ENCODE measurements around the gene PATJ. TPM values are rescaled to one million over a fixed set of nuclear protein-coding genes. Genes with fewer than 3 reads are reported as not detected.

PATJ gene
- total RNA-seq, 1 donor from 2014 or later, result 5.0 TPM

- DNase-seq (ENCODE audit: extremely low read depth, low read depth, low spot score), result no peak
These were observed 234.3 kb downstream of the PATJ start for GRCh38 chr1:61976566-61976965.

- DNase-seq (ENCODE audit: extremely low read depth, low read depth, low spot score), result no peak
These were observed 236.5 kb downstream of the PATJ start for GRCh38 chr1:61978796-61979195.

DNA sequence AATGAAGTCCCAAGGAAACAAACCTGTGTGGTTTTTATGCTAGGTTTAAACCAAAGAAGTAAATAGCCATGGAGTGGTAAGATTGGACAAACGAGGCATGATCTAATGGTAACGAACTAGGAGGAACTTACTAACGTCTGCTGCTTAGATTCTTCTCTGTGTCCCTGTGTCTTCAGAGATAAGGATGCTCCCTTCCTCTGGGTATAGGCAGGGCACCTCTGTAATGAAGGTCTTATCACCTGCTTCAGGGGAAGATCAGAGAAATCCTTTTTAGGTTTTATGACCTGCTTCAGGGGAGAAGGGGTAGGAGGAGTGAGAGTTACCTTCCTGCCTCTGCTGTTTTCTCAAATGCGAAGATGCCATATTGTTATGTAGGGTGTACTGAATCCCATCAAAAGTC, 237.4 kb downstream of the PATJ start:
- DNase-seq (ENCODE audit: extremely low read depth, low read depth, low spot score), result no peak

DNA sequence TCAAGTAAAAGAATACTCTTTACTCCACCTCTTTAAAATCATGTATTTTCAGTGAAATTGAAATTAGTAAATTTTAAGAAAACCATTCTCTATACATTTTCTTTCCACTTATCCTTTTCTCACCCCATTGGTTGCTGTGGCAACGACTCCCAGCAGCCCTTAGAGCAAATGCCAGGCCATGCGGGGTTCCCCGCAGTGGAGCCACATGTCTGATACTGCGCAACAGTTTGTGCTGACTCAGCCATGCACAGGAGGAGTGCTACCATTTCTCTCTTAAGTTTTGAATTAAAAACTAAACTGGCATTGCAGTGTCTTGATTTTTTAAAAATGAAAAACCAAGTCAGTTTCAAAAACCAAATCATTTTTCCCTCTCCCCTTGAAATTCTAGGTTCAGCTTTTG, 238.3 kb downstream of the PATJ start:
- DNase-seq (ENCODE audit: extremely low read depth, low read depth, low spot score), result no peak

DNA sequence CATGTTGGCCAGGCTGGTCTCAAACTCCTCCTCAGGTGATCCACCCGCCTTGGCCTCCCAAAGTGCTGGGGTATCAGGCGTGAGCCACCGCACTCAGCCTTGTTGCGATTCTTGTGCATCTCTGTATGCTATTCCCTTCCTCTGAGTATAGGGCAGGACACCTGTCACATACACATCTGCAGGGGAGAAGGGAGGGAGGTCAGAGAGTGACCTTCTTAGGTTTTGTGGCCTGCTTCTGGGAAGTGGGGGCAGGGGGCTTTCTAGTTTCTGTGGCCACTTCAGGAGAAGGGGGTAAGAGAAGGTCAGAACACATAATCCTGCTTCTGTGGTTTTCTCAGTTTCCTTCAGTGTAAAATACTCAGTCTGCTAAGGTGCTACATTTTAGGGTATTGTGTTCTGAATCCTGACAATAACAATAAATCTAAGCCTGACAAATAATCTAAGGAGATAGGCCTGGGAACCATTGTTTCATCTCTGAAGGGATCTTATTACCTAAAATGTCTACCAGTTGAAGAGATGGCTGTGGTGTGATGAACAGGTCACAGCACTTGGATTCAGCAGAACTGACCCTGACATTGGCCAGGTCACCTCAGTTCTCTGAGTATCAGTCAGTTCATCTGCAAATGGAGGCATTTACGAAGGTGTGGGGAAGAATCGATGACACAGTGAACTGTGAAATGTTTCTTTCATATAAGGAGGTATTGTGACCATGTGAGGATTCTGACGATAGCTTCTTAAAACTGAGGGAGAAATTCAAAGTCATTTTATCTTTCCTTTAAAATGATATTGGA, 239.8 kb downstream of the PATJ start:
- no peak for DNase-seq (ENCODE audit: extremely low read depth, low read depth, low spot score)

DNA sequence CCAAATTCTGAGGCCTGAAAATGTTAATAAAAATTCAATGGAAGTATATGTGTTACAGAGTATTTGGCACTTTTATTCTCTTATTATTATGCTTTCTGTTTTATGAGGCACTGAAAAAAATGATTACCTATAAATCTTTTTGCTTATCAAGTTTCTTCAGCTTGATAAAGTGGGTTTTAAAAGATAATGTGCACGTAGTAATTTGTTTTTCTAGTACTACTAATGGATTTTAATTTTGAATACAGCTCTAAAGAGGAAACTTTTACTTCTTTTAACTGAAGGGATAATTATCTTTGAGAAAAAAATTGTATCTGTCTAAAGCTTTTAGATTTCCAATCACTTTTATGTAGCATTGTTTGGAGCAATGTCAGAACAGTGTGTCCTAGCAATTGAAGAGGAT, 241.0 kb downstream of the PATJ start:
- no peak for DNase-seq (ENCODE audit: extremely low read depth, low read depth, low spot score)

DNA sequence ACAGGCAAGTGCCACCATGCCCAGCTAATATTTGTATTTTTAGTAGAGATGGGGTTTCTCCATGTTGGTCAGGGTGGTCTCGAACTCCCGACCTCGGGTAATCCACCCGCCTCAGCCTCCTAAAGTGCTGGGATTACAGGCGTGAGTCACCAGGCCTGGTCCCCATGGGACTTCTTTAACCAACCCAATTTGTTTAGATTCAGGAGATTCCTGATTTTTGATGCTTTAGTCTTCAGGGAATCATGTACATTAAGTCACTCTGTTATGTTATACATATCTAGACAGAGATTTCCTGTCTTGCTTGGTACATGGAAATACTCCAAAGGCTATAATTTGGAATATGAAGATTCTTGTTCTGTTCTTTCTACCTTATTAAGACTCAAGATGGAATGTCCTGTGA, 250.0 kb downstream of the PATJ start:
- DNase-seq (ENCODE audit: extremely low read depth, low read depth, low spot score), result no peak

DNA sequence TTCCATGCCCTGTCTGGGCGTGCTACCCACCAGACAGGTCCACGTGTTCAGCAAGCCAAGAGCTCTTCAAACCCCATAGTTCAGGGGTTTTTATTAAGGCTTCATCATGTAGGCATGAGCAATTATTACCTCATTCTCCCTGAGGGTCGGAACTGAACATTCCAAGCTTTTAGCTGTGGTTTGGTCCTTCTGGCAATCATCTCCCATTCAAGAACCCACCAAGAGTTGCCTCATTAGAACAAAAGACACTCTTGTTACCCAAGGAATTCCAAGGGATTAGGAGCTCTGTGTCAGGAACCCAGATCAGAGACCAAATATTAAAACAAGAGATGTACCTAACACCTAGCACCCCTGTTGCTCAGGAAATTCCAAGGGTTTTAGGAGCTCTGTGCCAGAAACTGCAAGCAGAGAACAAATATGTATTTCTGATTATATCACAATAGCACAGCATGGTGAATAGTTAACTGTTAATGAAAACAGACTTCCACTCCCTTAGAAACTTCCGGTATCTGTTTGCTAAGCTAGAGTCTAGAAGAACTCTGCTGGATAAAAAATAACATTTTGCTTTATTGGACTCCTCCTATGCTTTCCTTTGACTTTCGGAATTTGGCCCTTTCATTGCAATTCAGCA, 251.2 kb downstream of the PATJ start:
- DNase-seq (ENCODE audit: extremely low read depth, low read depth, low spot score), result no peak

GRCh38 chr1:61995641-61996040, 253.4 kb downstream of the PATJ start:
- DNase-seq (ENCODE audit: extremely low read depth, low read depth, low spot score), result no peak

DNA sequence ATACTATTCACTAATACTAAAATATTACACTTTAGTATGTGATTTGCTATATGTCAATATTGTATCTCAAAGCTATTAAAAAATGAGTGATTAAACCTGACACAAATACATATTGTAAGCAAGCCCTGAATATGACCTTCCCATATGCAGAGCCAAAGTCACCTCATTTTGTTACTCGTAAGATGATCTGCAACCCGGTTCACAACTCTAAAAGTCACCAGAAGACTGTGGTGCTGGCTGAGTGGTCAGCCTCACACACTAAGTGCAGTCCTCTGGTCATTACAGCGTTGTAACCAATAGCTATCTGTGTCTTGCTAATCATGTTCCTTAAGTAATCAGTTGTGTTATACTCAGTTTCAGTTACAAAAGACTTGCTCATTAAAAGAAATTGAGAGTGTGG, 254.8 kb downstream of the PATJ start:
- no peak for DNase-seq (ENCODE audit: extremely low read depth, low read depth, low spot score)

DNA sequence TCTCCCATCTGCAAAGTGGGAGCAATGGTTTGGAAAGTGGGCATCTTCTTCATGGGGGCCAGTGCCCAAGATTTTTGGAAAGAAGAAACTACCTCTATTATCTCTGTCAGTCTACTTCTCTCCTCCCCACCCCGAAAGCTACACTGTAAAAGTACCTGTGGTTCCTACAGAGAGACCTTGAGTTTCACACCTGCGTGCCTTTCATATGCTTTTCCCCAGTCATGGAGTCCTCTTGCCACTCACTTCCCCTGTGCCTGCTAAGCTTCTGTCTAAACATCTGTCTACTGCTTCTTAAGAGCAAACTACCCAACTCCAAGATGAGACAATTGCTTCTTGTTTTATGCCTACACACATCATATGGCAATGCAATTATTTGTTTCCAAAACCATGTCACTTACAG, 261.5 kb downstream of the PATJ start:
- no peak for DNase-seq (ENCODE audit: extremely low read depth, low read depth, low spot score)

DNA sequence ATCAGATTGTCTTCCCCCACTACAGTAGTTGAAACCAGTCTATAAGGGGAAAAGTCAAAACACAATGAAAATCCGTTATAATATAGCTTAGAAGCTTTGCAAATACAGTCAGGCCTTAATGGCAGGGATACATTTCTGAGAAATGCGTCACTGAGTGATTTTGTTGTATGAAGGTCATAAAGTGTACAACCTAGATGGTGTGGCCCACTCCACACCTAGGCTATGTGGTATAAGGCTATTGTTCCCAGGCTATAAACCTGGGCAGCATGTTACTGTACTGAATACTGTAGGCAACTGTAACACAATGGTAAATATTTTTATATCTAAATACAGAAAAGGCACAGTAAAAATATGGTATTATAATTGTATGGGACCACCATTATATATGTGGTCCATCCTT, 264.4 kb downstream of the PATJ start:
- no peak for DNase-seq (ENCODE audit: extremely low read depth, low read depth, low spot score)

GRCh38 chr1:62011006-62011405, 268.7 kb downstream of the PATJ start:
- no peak for DNase-seq (ENCODE audit: extremely low read depth, low read depth, low spot score)

DNA sequence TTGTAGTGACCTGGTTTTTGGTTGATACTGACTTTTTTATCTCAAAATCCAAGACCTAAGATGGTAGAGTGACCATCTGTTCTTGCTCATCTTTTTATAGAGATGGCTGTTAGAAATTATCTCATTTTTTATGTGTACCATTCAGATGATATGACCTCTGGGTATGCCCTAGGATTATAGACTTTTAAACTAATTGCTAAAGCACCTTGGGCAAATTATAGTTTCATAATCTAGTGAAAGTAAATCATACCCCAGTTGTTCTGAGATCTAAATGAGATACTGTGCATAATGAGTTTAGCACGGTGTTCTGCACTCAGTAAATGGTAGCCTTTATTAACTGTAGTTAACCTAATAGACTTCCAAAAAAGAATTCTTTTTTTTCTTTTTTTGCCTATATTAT, 269.8 kb downstream of the PATJ start:
- no peak for DNase-seq (ENCODE audit: extremely low read depth, low read depth, low spot score)

DNA sequence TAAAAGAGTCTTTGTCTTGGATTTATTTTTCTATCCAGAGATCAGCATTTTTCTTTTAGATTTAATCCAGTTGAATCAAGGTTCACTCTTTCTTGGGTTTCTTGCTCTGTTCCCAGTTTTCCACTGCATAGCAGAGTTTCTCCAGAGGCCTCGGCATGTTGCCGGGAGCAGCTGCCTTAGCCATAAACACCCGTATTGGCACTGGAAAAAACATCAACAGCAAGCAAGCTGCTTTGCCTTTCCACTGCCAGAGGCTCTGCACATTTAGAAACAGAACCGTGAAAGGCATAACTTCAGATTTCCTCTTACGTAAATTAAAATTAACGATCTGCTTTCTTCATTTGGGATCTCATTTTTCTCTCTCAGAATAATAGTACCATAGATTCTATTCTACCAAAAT, 270.6 kb downstream of the PATJ start:
- DNase-seq (ENCODE audit: extremely low read depth, low read depth, low spot score), result no peak

- no peak for DNase-seq (ENCODE audit: extremely low read depth, low read depth, low spot score)
These were observed 271.0 kb downstream of the PATJ start for GRCh38 chr1:62013264-62013663.

DNA sequence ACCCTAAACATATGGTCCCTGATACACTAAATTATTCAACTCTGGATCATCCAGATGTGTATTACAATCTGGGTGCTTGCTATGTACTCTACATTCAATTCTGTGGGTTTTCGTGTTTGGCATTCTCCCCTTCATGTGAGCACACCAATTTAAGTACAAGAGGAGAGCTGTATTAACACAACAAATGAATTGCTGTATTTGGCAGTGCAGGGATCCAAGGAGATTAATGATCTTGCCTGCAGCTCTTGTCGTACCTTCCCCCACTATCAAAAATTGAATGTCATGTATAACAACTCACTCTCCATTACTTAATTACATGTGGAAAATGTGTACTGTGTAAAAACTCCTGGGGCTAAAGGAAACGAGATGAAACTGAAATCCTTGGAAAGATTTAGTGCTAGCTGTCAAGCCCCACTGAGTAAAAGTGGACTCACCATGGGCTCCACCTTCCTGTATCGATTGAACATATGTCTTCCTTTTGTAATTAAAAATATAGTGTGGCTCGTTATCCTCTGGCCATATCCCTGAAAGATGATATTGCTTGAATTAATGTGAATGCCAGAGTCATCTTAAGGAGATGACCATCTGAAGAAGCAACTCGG, 280.2 kb downstream of the PATJ start:
- no peak for DNase-seq (ENCODE audit: extremely low read depth, low read depth, low spot score)

GRCh38 chr1:62024690-62025089, 282.4 kb downstream of the PATJ start:
- no peak for DNase-seq (ENCODE audit: extremely low read depth, low read depth, low spot score)

DNA sequence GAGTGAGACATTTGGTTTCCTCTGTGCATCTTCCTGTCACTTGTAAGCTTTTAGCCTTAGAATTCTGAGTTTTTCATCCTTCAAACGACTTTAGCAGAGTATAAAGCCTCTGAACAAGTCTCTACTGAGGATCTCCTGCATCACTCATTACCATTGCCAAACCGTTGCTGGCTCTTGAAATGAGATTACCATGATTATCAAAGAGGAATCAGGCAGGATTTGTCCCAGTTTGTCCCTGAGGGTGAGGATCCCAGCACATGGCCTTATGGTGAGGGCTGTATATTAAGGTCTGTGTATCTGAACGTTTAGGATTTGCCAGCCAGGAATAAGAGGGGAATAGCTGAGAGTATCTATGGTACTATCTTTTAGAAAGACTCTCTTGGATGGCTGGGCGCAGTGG, 282.9 kb downstream of the PATJ start:
- no peak for DNase-seq (ENCODE audit: extremely low read depth, low read depth, low spot score)

GRCh38 chr1:62025892-62026291, 283.6 kb downstream of the PATJ start:
- DNase-seq (ENCODE audit: extremely low read depth, low read depth, low spot score), result no peak

- no peak for DNase-seq (ENCODE audit: extremely low read depth, low read depth, low spot score)
These were observed 287.4 kb downstream of the PATJ start for GRCh38 chr1:62029704-62030103.

DNA sequence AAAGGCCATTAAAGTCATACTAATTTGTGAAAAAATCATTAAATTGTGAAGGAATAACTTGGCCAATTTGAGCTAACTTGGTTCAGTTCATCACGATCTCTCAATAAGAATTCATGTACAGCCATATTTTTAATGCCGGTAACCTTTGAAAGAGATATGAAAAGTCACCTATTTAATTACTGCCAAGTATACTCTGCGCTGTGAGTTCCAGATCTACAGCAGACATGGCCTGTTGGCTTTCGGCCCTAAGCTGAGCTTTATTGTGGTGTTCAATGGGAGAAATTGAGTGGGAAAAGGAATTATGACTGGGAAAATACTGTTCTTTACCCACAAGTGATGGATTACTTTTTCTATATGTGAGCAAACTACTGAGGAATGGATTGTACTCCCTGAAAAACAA, 292.5 kb downstream of the PATJ start:
- DNase-seq (ENCODE audit: extremely low read depth, low read depth, low spot score), result no peak

Measured in glomerular endothelial cell (primary cell).